ENCODE results near the gene TLN1. TPM values are rescaled to one million over a fixed set of nuclear protein-coding genes. Genes with fewer than 3 reads are reported as not detected.

Gene TLN1
- total RNA-seq, 1 donor from 2014 or later: 378 TPM

DNA sequence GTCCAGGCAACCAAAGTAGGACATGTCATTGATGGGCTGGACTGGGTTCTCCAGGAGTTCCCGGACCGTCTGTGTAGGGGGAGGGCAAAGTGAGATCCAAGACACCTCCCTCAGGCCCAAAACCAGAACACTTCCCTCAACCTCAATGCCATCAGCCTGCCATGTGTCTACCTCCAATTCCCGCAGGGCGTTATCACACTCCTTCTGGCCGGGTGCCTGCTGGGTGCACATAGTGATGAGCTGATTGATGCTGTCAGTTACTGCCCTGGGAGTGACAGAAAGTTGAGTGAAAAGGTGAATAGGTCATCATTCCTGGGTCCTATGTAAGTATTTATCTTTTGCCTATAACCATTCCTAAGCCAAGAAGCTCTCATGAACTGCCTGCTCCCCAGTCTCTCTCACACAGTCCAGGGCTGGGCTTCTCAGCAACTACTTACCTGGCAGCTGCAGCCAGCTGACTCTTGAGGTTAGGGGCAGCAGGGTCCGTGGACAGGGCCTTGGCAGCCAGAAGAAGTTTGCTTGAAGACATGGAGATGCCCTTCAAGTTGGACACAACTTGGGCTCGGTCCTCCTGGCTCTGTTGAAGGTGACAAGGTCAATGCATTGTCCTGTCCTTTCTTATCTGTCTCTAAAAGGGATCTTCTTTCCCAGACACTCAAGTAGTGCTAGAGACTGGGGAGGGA lies 21.0 kb downstream of the TLN1 start:
- intact Hi-C loops (cut with micrococcal nuclease): no loop called here

GRCh38 chr9:35708146-35708545 lies 23.8 kb downstream of the TLN1 start:
- intact Hi-C loops (cut with micrococcal nuclease): no loop called here

GRCh38 chr9:35706951-35707350 lies 25.0 kb downstream of the TLN1 start:
- intact Hi-C loops (cut with micrococcal nuclease): no loop called here

- intact Hi-C loops (cut with micrococcal nuclease): no loop called here
Observed at GRCh38 chr9:35705836-35706430, 26.1 kb downstream of the TLN1 start.

GRCh38 chr9:35705372-35705771 lies 26.6 kb downstream of the TLN1 start:
- intact Hi-C loops (cut with micrococcal nuclease): no loop called here

DNA sequence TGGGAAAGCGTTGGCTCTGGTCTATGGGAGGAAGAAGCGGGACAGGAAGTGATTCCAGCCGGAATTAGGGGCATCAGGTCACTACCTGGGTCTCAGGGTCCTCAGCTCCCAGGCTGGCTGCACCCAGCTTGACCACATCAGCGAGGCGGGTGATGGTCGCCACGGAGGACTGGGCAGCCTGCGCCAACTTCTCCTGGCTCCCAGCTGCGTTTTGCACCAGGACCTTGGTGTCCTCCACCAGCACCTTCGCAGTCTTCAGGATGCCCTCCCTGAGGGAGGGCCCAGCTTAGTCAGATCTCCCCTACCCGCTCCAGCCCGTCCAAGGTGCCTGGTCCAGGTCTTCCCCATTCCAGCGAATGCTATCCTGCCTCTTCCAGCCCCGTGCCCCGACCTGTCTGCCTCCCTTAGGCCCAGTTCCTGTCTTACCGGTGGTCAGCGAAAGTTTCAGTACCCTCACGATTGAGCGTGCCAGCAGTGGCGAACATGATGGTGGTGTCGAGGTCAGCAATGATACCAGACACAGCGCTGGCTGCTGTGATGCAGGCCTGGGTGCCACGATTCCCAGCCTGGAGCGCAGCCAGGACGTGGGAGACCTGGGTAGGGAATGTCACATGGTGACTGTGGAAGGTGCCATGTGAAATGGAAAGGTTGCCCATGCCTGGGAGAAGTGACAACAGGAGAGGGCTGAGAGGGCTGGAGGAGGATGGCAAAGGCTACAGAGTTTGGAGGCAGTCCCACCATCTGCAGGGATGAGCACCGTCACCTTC lies 27.9 kb downstream of the TLN1 start:
- intact Hi-C loops (cut with micrococcal nuclease): no loop called here

GRCh38 chr9:35702696-35703095 lies 29.3 kb downstream of the TLN1 start:
- intact Hi-C loops (cut with micrococcal nuclease): no loop called here

- intact Hi-C loops (cut with micrococcal nuclease): no loop called here
Observed at GRCh38 chr9:35700942-35701341, 31.1 kb downstream of the TLN1 start.

GRCh38 chr9:35700031-35700430 lies 32.0 kb downstream of the TLN1 start:
- intact Hi-C loops (cut with micrococcal nuclease): no loop called here

- intact Hi-C loops (cut with micrococcal nuclease): no loop called here
Observed at GRCh38 chr9:35698231-35698630, 33.8 kb downstream of the TLN1 start.

DNA sequence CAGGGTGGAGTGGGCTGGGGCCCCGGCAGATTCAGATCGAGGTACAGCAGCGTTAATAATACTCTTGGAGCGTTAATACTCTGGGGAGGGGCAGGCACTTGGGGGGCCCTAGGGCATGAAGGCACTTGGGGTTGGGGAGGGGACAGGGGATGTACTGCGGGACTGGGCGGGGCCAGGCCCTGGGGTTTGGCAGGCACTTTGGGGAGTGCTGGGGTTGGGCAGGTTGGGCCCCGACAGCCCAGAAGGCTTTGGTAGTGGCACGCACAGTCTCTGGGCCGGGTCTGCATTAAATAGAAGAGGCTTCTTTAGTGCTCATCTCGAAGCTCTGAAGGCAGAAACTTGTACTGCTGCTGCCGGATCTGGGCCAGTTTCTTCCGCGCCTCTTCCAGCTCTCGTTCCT lies 34.5 kb downstream of the TLN1 start:
- intact Hi-C loops (cut with micrococcal nuclease): no loop called here

- intact Hi-C loops (cut with micrococcal nuclease): loop anchor here (1.0 kb wide), 5 partner anchors 32 to 215 kb away; partner anchors contain the start of genes CCDC107 and RMRP
Observed at GRCh38 chr9:35696520-35697215, 35.3 kb downstream of the TLN1 start.

DNA sequence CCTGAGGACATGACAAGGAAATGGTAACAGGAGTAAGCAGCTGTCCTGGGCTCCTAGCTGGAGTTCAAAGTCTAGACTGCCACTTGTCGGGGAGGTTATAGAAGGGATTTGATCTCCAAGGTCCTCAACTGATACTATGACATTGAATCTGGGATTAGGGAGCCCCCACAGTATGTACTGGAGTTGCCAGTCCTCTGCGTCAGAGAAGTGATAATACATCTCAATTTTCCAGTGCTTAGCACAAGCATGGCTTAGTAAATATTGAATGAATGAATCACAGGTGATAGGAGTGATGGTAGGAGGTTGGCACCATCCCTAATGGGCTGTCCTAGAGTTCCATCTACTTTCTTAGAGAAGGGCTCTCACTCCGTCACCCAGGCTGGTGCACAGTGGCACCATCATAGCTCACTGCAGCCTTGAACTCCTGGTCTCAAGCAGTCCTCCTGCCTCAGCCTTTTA lies 36.0 kb downstream of the TLN1 start:
- intact Hi-C loops (cut with micrococcal nuclease): loop anchor here (1.0 kb wide), 5 partner anchors 32 to 215 kb away; partner anchors contain the start of genes CCDC107 and RMRP

DNA sequence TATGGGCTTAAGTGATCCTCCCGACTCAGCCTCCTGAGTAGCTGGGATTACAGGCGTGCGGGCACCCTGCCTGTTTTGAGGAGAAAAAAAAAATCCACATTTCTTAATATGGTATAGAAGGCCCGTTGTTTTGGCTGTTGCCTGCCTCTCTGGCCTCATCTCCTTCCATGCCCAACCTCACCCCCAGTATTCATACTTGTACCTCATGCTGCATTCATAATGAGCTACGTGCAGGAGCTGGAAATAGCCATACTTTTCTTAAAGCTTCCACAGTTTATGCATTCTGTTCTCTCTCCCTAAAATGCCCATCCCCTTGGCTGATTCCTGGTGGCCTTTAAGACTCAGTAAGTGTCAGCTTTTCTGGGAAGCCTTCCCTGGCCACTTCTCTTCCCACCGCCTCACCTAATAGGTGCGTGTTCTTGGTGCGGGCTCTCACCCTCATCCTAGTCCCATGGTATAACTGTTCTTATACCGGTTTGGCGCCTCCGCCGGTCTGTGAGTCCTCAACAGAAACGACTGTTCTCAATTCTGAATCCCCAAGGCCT lies 40.2 kb downstream of the TLN1 start:
- intact Hi-C loops (cut with micrococcal nuclease): no loop called here

DNA sequence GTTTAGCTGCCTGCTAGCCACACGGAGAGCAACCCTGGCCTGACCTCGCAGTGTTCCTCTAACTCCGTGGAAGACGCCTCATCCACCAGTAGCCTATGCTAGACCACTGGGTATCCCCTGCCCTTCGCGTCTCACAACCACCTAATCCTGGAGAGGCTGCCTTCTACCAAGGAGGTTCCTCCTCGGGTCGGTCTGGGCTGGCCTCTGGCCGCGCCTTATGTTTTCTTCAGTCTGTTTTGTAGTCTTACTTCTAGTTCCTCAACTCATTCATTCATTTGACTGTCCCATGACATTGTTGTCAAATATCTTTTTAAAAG lies 40.7 kb downstream of the TLN1 start:
- intact Hi-C loops (cut with micrococcal nuclease): no loop called here

DNA sequence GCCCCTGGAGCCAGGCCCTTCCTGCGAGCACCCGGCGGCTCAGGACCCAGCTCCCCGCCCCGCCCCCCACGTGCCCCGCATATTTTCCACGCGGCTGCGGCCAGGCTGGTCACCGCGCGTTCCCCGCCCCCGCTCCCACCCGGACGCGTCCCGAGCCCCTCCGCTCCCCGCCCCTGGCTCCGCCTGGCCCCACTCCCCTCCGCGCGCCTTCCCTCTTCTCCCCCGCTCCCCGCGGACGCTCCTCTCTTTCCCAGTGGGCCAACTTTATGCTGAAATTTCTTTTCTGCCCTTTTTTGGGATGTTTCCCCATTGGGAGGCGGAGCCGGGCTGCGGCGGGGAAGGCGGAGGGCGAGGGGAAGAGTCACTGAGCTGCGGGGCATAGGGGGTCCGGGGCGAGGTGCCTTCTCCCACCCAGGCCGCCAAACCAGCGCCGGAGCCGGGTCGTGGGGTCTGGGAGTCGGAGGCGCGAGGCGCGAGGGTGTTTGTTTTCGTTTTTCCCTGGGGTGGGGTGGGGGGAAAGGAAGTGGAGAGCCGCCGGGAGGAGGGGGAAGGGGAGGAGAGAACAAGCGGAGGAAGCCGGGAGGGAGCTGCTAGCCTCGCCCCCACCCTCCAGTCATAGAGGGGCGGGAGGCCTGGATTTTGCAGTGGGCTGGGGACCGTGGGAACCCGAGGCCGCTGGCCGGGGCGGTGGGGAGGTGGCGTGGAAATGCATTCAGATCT lies 41.2 kb downstream of the TLN1 start:
- intact Hi-C loops (cut with micrococcal nuclease): no loop called here

DNA sequence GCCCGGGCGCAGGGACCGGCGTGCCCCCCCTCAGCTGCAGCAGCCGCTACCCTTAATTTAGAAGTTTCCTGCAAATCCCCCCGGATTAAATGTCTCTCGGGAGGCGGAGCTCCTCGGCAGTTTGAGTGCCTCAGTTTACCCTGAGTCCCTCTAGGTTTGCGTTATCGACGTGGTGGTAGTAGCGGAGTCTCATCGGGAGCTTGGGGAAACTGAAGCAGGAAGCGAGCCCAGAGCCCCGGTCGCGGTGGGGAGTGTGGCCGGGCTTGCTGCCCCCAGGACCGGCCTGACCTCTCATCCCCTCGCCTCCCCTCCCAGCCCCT lies 41.7 kb downstream of the TLN1 start:
- intact Hi-C loops (cut with micrococcal nuclease): no loop called here

- intact Hi-C loops (cut with micrococcal nuclease): no loop called here
Observed at GRCh38 chr9:35689542-35690293, 42.3 kb downstream of the TLN1 start, which contains the start of gene TPM2. Gene TPM2 (minus strand): TSS chr9:35689925. CDS start chr9:35689817, 108 bp downstream.

DNA sequence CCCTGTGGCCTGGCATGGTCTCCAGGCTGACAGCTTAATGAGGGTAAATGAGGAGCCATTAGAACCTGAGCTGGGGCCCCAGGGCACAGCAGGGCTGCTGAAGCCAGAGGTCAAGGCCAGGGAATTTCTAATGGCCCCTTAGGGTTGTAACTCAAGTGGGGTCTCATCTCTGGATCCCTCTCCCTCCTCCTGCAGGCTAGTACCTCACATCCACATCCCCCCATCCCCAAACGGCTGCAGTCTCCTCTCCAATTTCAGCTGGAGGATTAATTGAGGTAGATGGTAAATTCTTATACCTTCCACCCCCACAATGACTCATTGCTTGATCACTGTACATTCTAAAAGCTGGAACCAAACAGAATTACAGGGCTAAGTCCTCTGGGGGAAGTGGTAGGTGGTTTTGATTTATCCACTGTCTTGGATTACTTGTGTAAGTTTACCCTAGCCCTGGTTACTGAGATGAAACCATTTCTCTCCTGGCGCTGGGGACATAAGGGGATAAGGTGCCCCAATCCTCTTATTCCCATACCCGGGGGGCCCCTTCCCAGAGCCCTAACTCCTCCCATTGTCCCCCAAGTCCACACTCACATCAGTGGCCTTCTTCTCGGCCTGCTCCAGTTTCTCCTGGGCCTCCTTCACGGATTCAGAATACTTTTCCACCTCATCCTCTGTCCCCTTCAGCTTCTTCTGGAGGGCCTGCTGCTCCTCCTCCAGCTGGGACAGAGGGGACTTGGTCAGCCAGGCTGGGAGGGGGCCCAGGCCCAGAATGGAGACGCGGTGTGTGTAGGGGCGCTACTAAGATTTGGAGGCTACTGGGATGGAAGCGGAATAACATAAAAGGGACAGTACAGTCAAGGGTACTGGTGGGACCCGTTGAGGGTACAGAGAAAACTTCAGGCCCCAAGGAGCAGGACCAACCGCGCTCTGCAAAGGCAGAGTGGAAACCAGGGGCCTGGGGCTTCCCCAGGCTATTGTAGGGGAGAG lies 43.1 kb downstream of the TLN1 start:
- intact Hi-C loops (cut with micrococcal nuclease): loop anchor here (1.0 kb wide), 1 partner anchor 31 kb away; the partner anchor contains the start of genes CCDC107 and RMRP
